NCI-H2171 treated with DMSO at 0.1 percent for 48 hours (cell line): ENCODE measurements around the gene HOMEZ.
"Not testable (repeated sequence)": the region's sequence is repeated elsewhere in the genome, so short reads cannot be mapped to it uniquely, and the experiment has no call there.

Source experiments
- DNase-seq: peaks from one replicate; lab custom pipeline; 2025; lab: John Stamatoyannopoulos, UW

HOMEZ gene

GRCh38 chr14:23286020-23286901, at the start of gene HOMEZ:
Gene HOMEZ (minus strand): TSS chr14:23286132. CDS start chr14:23285952, 180 bp downstream.
- DNase-seq = peak; percentile 99

GRCh38 chr14:23335623-23336022, 49.7 kb upstream of the HOMEZ start:
- DNase-seq = no peak

DNA sequence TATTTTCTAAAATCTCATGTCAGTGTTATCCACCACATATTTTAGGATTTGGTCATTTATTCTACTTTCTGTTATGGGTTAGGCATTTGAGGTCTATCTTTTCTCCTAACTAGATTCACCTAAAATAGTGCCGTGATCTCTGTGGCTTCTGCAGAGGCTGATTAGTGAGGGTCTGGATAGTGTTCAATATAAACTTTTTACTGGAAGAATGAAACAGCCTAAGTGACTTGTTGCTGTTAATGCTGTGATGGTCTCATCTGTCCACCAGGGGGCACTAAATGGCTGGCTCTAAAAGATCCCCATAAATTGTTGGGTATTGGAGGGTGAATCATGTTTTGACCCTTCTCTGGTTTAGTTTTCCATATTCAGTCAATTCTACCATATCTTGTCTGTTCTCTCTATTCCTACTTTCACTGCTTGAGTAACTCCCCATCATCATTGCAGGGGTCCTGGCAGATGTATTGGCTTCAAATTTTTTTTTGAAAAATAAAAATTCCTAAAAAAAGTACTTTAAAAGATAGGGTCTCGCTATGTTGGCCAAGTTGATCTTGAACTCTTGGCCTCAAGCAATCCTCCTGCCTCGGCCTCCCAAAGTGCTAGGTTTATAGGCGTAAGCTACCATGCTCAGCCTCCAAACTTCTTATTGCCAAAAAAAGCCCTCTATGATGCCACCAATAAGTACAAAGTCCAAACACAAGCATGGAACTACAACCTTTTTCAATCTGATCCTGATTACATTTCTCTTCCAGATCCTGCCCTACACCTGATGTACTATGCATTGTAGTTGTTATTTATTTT, 42.2 kb upstream of the HOMEZ start:
- peak; percentile 75 for DNase-seq

DNA sequence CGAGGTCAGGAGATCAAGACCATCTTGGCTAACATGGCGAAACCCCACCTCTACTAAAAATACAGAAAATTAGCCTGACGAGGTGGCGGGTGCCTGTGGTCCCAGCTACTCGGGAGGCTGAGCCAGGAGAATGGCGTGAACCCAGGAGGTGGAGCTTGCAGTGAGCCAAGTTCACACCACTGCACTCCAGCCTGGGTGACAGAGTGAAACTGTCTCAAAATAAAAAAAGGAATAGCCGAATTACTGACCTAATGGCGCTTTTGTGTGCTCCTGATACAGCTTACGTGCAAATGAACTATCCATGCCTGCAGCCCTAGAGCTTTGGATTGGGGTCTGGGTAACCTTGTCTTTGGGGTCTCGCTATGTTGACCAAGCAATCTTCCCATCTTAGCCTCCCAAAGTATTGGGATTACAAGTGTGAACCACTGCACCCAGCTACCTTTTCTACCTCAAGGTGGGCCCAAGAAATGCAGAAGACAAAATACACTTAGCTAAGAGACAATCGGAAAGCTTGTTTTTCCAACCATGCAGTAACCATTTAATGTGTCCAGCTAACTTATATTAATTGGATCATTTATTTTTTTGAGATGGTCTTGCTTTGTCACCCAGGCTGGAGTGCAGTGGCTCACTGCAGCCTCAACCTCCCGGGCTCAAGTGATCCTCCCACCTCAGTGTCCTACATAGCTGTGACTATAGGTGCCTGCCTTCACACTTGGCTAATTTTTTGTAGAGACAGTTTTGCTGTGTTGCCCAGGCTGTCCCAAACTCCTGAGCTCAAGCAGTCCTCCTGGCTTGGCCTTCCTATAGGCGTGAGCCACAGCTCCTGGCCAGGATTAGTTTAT, 40.8 kb upstream of the HOMEZ start:
- peak; percentile 12 for DNase-seq

- not testable (repeated sequence) for DNase-seq
Measured at GRCh38 chr14:23325746-23326145, 39.8 kb upstream of the HOMEZ start.

GRCh38 chr14:23324993-23325392, 39.1 kb upstream of the HOMEZ start:
- DNase-seq = no peak

- no peak for DNase-seq
Measured at GRCh38 chr14:23324455-23324846, 38.5 kb upstream of the HOMEZ start.

DNA sequence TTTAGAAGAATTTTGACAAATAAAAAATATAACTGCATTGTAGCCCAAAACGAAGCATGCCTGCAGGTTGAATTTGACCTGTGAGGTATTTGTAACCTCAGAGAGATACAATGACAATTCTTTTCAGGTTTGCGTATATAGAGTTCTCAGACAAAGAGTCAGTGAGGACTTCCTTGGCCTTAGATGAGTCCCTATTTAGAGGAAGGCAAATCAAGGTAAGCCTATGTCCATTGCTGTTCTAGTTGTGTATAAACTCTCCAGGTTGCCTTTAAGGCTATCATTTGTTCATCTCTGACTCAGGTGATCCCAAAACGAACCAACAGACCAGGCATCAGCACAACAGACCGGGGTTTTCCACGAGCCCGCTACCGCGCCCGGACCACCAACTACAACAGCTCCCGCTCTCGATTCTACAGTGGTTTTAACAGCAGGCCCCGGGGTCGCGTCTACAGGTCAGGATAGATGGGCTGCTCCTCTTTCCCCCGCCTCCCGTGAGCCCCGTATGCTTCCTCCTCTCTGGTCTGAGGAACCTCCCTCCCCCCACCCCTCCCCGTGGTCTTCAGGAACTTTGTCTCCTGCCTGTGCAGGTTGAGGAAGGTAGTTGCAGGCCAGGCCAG, 38.0 kb upstream of the HOMEZ start:
- no peak for DNase-seq

GRCh38 chr14:23322568-23323517, 36.9 kb upstream of the HOMEZ start:
- no peak for DNase-seq

DNA sequence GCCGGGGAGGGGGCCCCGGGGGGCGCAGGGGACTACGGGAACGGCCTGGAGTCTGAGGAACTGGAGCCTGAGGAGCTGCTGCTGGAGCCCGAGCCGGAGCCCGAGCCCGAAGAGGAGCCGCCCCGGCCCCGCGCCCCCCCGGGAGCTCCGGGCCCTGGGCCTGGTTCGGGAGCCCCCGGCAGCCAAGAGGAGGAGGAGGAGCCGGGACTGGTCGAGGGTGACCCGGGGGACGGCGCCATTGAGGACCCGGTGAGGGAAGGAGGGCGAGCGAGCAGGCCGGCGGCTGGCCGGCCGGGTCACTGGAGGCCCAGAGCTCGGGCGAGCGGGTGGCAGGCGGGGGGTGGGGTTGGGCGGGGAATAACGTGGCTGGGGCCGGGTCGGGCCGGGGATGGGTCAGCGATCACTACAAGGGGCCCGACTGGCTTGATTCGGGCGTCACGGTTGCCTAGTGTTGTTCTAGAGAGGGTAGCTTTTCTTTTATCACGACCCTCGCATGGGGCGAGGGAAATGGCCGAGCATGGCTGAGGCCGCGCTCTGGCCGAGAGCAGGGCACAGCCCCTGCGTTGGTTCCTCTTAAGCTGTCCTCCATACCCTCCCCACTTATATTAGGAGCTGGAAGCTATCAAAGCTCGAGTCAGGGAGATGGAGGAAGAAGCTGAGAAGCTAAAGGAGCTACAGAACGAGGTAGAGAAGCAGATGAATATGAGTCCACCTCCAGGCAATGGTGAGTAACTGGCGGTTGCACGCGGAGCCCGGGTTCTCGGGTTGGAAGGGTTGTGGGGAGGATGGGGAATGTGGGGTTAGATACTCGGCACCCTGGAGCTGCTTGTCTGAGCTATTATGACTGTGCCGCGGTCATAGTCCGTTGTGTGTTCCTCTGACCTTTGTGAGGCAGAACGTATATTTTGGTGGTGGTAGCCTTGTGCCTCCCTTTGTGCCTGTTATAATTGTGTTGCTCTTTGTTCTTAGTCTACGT, 35.9 kb upstream of the HOMEZ start:
- peak; percentile 47 for DNase-seq

DNA sequence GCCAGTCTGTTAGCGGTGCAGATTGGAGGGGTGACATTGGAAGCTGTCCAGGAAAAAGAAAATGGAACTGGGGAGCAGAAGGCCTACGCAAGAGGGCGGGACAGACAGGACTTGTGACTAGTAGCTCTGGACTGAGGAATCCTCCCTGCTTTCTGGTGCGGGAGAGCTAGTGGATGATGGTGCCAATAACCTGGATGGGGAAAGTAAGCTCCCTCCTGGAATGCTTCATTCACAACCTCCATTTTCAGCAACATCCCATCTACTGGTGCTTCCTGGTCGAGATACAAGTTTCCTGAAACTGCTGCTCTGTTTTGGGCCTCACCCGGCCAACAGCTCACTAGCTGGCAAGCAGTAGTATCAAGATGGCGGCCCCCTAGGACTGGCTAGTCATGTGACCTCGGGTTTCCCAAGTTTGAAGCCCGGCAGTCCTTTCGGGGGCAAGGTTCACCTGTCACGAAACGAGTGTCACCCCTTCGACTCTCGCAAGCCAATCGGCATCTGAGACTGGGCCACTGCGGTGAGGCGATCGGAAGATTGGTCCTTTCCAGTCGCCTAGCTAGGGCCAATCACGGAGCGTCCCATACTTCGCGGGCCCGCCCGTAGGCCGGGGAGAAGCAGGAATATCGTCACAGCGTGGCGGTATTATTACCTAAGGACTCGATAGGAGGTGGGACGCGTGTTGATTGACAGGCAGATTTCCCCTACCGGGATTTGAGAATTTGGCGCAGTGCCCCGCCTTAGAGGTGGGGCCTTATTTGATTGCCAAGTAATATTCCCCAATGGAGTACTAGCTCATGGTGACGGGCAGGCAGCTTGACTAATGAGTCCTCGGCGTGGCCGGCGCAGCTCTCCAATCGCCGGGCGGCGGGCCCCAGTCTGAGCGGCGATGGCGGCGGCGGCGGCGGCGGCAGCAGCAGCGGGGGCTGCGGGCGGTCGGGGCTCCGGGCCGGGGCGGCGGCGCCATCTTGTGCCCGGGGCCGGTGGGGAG, 34.9 kb upstream of the HOMEZ start, which contains the start of gene PABPN1:
TSS of gene PABPN1 (plus strand) at position 874 of the 988 bp plus-strand sequence. CDS start at position 887, 13 bp downstream.
- peak; percentile 100 for DNase-seq

DNA sequence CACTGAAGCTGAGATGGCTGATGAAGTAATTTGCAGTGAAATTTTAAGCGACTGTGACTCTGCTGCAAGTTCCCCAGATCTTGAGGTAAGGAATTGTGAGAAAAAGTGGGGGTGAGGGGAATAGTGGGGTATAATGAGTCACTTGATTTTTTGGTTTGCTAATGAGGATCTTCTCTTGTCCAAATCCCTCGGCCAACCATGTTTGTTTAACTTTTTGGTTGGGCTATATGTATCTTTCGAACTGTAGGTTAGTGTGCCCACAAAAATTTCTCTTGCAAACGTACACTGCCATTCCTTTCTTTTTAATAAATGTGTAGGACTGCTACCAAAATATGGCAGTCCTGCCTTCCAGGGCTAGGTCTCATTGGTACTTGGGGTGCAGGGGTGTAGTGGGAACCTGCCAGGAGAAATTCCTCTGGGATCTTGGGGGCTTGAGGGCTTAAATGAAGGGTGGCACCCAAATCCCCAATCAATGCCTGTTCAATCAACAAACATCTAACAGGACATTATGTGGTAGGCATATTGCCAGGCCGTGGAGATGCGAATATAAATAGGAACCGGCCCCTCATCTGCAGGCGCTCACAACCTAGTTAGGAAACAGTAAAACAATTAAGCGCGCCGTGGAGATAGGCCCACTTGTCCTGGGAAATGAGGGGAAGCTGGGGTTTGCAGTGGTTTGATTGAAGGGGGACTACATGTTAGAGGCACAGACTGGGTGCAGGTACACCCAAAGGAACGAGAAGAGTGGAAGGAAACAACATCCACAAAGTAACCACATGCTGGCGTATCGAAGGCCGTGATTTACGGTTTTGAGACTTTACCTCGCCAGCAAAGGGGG, 34.0 kb upstream of the HOMEZ start:
- DNase-seq = no peak

DNA sequence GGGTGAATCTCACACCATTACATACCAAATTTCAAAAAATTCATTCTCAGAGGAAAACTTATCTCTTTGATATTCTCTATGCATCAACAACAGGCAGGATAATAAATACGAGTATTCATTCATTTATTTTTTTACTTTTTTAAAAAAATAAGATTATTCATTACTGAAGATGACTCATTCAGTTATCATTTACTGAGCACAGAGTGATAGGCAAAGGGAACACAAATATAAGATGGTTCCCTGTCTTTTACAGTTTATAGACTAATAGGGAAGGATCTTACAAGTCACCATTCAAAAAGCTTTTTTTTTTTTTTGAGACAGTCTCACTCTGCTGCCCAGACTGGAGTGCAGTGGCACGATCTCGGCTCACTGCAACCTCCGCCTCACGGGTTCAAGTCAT, 30.4 kb upstream of the HOMEZ start:
- DNase-seq = no peak

DNA sequence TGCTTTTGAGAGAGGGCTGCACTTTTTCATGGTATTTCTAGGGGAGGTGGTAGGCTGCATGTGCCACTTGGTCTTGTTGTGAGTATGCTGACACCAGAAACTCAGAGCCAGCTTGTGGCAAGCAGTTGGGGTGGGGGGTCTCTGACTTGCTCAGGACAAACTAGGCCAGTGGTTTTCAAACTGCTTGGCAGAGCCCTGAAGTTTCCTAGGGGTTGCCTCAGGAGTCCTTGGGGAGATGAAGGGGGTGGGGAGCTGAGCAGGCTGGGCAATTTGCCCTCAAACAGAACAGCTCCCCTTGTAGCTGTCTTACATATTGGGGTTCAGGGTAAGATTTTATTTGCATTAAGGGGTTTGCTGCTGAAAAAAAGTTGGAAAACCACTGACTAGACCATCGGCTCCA, 24.6 kb upstream of the HOMEZ start:
- DNase-seq = no peak

DNA sequence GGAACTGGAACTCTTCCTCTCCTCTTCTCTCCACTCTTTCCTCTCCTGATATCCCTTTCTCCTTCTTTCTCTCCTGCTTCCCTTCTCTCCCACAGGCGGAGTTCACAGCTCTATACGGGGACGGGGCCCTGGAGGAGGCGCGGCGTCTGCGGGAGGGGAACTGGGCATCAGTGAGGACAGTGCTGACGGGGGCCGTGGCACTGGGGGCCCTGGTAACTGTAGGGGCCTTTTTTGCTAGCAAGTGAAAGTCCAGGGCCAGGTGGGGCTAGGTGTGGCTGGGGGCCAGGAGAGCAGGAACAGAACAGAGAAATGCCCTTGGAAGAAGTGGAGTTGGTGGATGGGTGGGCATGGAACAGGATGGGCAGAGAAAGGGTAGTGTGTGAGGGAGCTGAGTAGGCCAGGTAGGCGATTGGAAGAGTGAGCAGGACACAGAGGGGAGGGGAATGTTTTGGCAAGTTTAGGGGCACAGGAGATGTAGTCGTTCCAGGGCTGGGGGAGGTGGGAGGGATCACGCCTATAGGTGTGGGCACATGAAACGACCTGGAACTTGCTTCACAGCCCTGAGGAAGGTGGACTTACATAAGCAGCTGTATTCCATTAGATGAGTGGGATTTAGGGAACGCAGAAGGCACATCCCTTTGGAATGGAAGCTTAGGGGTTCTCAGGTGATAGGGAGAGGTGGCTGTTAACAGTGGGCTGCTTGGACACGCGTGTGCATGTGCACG, 23.0 kb upstream of the HOMEZ start:
- no peak for DNase-seq
